ENCODE measurements around the gene PDHB. TPM values are rescaled to one million over a fixed set of nuclear protein-coding genes. Genes with fewer than 3 reads are reported as not detected.

The PDHB gene
- total and polyA plus RNA-seq, 2 donors = 74.4 to 86.0 TPM

- peak in 1 of 9 donors; percentile 35 for DNase-seq (ENCODE audit: low read depth in 6 of 9, low spot score in 9 of 9)
- no peaks in the 10 kb centered on the region for H3K27me3 ChIP-seq (ENCODE audit: control insufficient read depth in 2 of 2, insufficient read depth in 1 of 2, low read length in 1 of 2)
- 74% methylated on average over 10 of the region's 10 CpGs for WGBS
- H3K4me3 ChIP-seq (ENCODE audit: low read length in 2 of 2) = no peak overlapping the region
- H3K9me3 ChIP-seq (ENCODE audit: control insufficient read depth in 2 of 2, insufficient read depth in 1 of 2, low read length in 1 of 2) = no peaks in the 10 kb centered on the region
- H3K36me3 ChIP-seq (ENCODE audit: control insufficient read depth in 2 of 2, insufficient read depth in 2 of 2, low read length in 1 of 2) = no peaks in the 10 kb centered on the region
- H3K4me1 ChIP-seq (ENCODE audit: control insufficient read depth in 2 of 2, insufficient read depth in 2 of 2, low read length in 2 of 2) = peaks cover 0 to 14% of the 10 kb centered on the region in 2 donors
- peak overlapping the region; percentile 63 to 69 for H3K27ac ChIP-seq (ENCODE audit: low read depth in 1 of 2, low read length in 1 of 2)
These were observed 37.6 kb upstream of the PDHB start for GRCh38 chr3:58471025-58471887.

DNA sequence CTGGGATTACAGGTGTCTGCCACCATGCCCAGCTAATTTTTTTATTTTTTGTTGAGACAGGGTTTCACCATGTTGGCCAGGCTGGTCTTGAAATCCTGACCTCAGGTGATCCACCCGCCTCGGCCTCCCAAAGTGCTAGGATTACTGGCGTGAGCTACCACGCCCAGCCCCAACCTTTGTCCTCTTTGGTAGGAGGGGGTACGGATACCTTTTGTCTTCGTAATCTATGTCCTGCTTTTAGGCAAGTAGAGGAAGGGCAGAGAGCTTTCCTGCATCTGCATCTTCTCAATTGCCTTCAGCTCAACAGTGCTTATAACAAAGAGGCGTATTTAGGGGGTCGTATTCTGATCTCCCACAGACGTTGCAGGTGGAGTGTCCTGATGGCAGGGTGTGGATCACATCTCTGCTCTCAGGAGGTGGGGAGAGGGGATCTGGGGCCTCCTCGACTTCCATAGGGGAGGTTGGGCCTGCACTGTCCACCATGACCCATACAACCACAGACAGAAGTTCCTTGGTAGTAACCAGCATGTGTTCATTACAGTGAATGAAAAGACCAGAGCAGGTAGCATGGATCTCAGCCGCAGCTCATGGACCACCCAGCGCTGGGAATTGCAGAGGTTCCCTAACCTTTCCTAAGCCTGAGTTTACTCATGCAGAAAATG lies 36.9 kb upstream of the PDHB start:
- Histone ChIP-seq H3K4me3 (ENCODE audit: low read length in 2 of 2) (no peak overlapping the region), H3K27ac (ENCODE audit: low read depth in 1 of 2, low read length in 1 of 2) (peak overlapping the region; percentile 24 to 69), H3K9me3 (ENCODE audit: control insufficient read depth in 2 of 2, insufficient read depth in 1 of 2, low read length in 1 of 2) (no peaks in the 10 kb centered on the region), H3K4me1 (ENCODE audit: control insufficient read depth in 2 of 2, insufficient read depth in 2 of 2, low read length in 2 of 2) (peaks cover 0 to 14% of the 10 kb centered on the region in 2 donors), H3K27me3 (ENCODE audit: control insufficient read depth in 2 of 2, insufficient read depth in 1 of 2, low read length in 1 of 2) (no peaks in the 10 kb centered on the region), H3K36me3 (ENCODE audit: control insufficient read depth in 2 of 2, insufficient read depth in 2 of 2, low read length in 1 of 2) (no peaks in the 10 kb centered on the region)
- 97% methylated on average over 12 of the region's 12 CpGs for WGBS
- DNase-seq (ENCODE audit: low read depth in 6 of 9, low spot score in 9 of 9) = no peak

GRCh38 chr3:58469096-58469495 lies 35.5 kb upstream of the PDHB start:
- WGBS = 97% methylated on average over 4 of the region's 4 CpGs
- Histone ChIP-seq H3K27ac (ENCODE audit: low read depth in 1 of 2, low read length in 1 of 2) (no peak overlapping the region), H3K9me3 (ENCODE audit: control insufficient read depth in 2 of 2, insufficient read depth in 1 of 2, low read length in 1 of 2) (no peaks in the 10 kb centered on the region), H3K36me3 (ENCODE audit: control insufficient read depth in 2 of 2, insufficient read depth in 2 of 2, low read length in 1 of 2) (no peaks in the 10 kb centered on the region), H3K27me3 (ENCODE audit: control insufficient read depth in 2 of 2, insufficient read depth in 1 of 2, low read length in 1 of 2) (no peaks in the 10 kb centered on the region), H3K4me3 (ENCODE audit: low read length in 2 of 2) (no peak overlapping the region), H3K4me1 (ENCODE audit: control insufficient read depth in 2 of 2, insufficient read depth in 2 of 2, low read length in 2 of 2) (peaks cover 0 to 14% of the 10 kb centered on the region in 2 donors)
- DNase-seq (ENCODE audit: low read depth in 6 of 9, low spot score in 9 of 9) = no peak

DNA sequence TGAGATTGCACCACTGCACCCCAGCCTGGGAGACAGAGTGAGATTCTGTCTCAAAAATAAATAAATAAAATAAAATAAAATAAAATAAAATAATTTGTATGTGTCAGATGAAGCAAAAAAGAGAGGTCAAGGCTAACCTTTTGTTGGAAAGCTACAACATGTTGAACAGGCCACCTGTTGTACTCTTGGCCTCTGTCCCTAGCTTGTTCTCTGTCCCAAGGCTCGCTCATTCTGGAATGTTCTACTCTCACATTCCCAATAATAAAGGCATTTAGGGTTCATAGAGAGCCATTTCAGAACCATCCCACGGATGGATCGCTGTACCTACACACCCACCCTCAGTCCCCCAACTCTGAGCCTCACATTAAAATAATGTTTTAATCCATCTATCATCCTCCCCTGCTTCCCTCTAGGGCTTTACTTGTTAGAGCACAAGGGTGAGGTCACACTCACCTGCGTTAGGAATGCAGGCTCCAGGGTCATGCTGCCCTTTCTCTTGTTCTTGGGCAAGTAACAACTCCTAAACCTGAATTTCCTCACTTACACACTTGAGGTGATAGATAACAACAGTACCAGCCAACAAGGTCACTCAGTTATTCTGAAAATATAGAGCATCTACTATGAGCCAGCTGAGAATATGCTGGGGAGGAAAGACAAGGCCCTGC lies 33.4 kb upstream of the PDHB start:
- no peak overlapping the region for H3K27ac ChIP-seq (ENCODE audit: low read depth in 1 of 2, low read length in 1 of 2)
- DNase-seq (ENCODE audit: low read depth in 6 of 9, low spot score in 9 of 9) = no peak
- H3K4me3 ChIP-seq (ENCODE audit: low read length in 2 of 2) = no peak overlapping the region
- 97% methylated on average over 4 of the region's 4 CpGs for WGBS
- no peaks in the 10 kb centered on the region for H3K27me3 ChIP-seq (ENCODE audit: control insufficient read depth in 2 of 2, insufficient read depth in 1 of 2, low read length in 1 of 2)
- H3K4me1 ChIP-seq (ENCODE audit: control insufficient read depth in 2 of 2, insufficient read depth in 2 of 2, low read length in 2 of 2) = peaks cover 0 to 12% of the 10 kb centered on the region in 2 donors
- no peaks in the 10 kb centered on the region for H3K36me3 ChIP-seq (ENCODE audit: control insufficient read depth in 2 of 2, insufficient read depth in 2 of 2, low read length in 1 of 2)
- H3K9me3 ChIP-seq (ENCODE audit: control insufficient read depth in 2 of 2, insufficient read depth in 1 of 2, low read length in 1 of 2) = no peaks in the 10 kb centered on the region

DNA sequence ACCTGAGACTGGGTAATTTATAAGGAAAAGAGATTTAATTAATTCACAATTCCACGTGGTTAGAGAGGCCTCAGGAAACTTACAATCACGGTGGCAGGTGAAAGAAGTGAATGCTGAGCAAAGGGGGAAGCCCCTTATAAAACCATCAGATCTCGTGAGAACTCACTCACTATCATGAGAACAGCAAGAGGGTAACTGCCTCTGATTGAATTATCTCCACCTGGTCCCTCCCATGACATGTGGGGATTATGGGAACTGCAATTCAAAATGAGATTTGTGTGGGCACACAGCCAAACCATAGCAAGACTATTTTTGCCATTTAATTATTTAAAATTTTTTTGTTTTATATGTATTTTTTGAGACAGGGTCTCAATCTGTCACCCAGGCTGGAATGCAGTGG lies 31.2 kb upstream of the PDHB start:
- no peak for DNase-seq (ENCODE audit: low read depth in 6 of 9, low spot score in 9 of 9)

DNA sequence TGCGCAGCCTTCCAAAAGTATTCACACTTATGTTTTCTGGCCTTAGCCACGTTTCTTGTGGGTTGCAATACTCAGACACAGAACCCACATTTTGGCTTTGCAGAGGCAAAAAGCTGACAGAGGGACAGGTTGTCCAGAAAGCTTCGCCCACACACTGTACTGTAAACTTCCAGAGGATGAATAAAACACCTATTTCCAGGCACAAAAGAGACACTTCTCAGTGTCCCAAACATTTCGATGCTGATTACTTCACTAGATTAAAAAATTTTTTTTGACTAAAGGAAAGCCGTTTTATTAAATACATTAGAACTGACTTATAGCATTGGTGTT lies 30.3 kb upstream of the PDHB start:
- Histone ChIP-seq H3K9me3 (ENCODE audit: control insufficient read depth in 2 of 2, insufficient read depth in 1 of 2, low read length in 1 of 2) (no peaks in the 10 kb centered on the region), H3K4me1 (ENCODE audit: control insufficient read depth in 2 of 2, insufficient read depth in 2 of 2, low read length in 2 of 2) (no peaks in the 10 kb centered on the region), H3K4me3 (ENCODE audit: low read length in 2 of 2) (no peak overlapping the region), H3K27ac (ENCODE audit: low read depth in 1 of 2, low read length in 1 of 2) (no peak overlapping the region), H3K27me3 (ENCODE audit: control insufficient read depth in 2 of 2, insufficient read depth in 1 of 2, low read length in 1 of 2) (no peaks in the 10 kb centered on the region), H3K36me3 (ENCODE audit: control insufficient read depth in 2 of 2, insufficient read depth in 2 of 2, low read length in 1 of 2) (no peaks in the 10 kb centered on the region)
- no peak for DNase-seq (ENCODE audit: low read depth in 6 of 9, low spot score in 9 of 9)
- WGBS = 49% methylated on average over 5 of the region's 5 CpGs

More for the DNA sequence above, 31.2 kb upstream of the PDHB start:
- no peak overlapping the region for H3K27ac ChIP-seq (ENCODE audit: low read depth in 1 of 2, low read length in 1 of 2)
- H3K4me1 ChIP-seq (ENCODE audit: control insufficient read depth in 2 of 2, insufficient read depth in 2 of 2, low read length in 2 of 2) = no peaks in the 10 kb centered on the region
- no peaks in the 10 kb centered on the region for H3K36me3 ChIP-seq (ENCODE audit: control insufficient read depth in 2 of 2, insufficient read depth in 2 of 2, low read length in 1 of 2)
- WGBS = 68% methylated on average over 3 of the region's 3 CpGs
- H3K27me3 ChIP-seq (ENCODE audit: control insufficient read depth in 2 of 2, insufficient read depth in 1 of 2, low read length in 1 of 2) = no peaks in the 10 kb centered on the region
- no peak overlapping the region for H3K4me3 ChIP-seq (ENCODE audit: low read length in 2 of 2)
- H3K9me3 ChIP-seq (ENCODE audit: control insufficient read depth in 2 of 2, insufficient read depth in 1 of 2, low read length in 1 of 2) = no peaks in the 10 kb centered on the region

DNA sequence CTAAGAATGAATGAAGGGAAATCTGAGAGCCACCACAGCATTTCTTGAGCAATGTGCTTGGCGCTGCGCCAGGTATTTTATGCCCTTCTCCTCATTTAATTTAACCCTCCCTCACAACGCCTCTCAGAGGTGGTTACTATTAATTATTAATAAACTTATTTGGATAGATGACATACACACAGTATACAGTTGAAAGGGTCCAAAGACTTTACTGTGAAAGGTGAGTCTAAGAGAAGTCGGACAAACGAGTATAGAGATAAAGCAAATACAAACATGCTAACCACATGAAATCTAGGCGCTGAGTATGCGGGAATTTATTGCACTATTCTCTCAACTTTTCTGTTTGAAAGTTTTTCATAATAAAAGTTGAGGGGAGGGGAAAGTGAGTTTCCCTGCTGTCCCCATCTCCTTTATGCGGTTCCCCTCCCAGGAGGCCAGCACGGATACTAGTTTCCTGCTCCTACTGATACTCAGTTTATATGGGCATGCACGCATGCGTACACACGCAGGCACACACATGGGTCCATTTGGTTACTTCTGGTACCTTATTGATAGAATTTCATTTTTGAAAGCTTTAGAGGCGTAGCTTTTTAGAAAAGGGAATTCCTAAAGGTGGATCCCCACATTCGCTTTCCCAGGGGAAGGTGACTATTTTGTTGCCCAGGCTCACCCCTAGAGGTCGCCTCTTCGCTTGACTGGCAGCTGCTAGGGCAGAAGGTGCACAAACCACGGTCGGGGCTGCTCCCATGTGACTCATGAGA lies 29.7 kb upstream of the PDHB start:
- peak; percentile 17 to 65 (median 32) for DNase-seq (ENCODE audit: low read depth in 6 of 9, low spot score in 9 of 9)
- no peaks in the 10 kb centered on the region for H3K4me1 ChIP-seq (ENCODE audit: control insufficient read depth in 2 of 2, insufficient read depth in 2 of 2, low read length in 2 of 2)
- H3K9me3 ChIP-seq (ENCODE audit: control insufficient read depth in 2 of 2, insufficient read depth in 1 of 2, low read length in 1 of 2) = no peaks in the 10 kb centered on the region
- 28% methylated on average over 18 of the region's 18 CpGs for WGBS
- H3K27ac ChIP-seq (ENCODE audit: low read depth in 1 of 2, low read length in 1 of 2) = no peak overlapping the region
- H3K27me3 ChIP-seq (ENCODE audit: control insufficient read depth in 2 of 2, insufficient read depth in 1 of 2, low read length in 1 of 2) = no peaks in the 10 kb centered on the region
- no peak overlapping the region for H3K4me3 ChIP-seq (ENCODE audit: low read length in 2 of 2)
- H3K36me3 ChIP-seq (ENCODE audit: control insufficient read depth in 2 of 2, insufficient read depth in 2 of 2, low read length in 1 of 2) = no peaks in the 10 kb centered on the region

- Histone ChIP-seq H3K9me3 (ENCODE audit: control insufficient read depth in 2 of 2, insufficient read depth in 1 of 2, low read length in 1 of 2) (no peaks in the 10 kb centered on the region), H3K4me3 (ENCODE audit: low read length in 2 of 2) (no peak overlapping the region), H3K27me3 (ENCODE audit: control insufficient read depth in 2 of 2, insufficient read depth in 1 of 2, low read length in 1 of 2) (no peaks in the 10 kb centered on the region), H3K27ac (ENCODE audit: low read depth in 1 of 2, low read length in 1 of 2) (no peak overlapping the region), H3K36me3 (ENCODE audit: control insufficient read depth in 2 of 2, insufficient read depth in 2 of 2, low read length in 1 of 2) (no peaks in the 10 kb centered on the region), H3K4me1 (ENCODE audit: control insufficient read depth in 2 of 2, insufficient read depth in 2 of 2, low read length in 2 of 2) (no peaks in the 10 kb centered on the region)
- WGBS = 97% methylated on average over 4 of the region's 4 CpGs
- no peak for DNase-seq (ENCODE audit: low read depth in 6 of 9, low spot score in 9 of 9)
These were observed 29.2 kb upstream of the PDHB start for GRCh38 chr3:58462829-58463180.

All from thymus (tissue), 11 donors.